Measurements from ENCODE around the gene CHD9. TPM values are rescaled to one million over a fixed set of nuclear protein-coding genes. Genes with fewer than 3 reads are reported as not detected.

The CHD9 gene
- total RNA-seq, 1 donor from 2014 or later = 86.0 TPM

- H3K4me3 ChIP-seq = no peak overlapping the region
- H3K9me3 ChIP-seq (ENCODE audit: low read depth) = no peaks in the 10 kb centered on the region
- Mint-ChIP-seq H3K9me3 (no peaks in the 10 kb centered on the region), H3K27ac (no peak overlapping the region), H3K4me3 (no peak overlapping the region), H3K27me3 (ENCODE audit: insufficient read depth, low read depth) (no peaks in the 10 kb centered on the region), H3K36me3 (no peaks in the 10 kb centered on the region), H3K4me1 (peaks cover 2% of the 10 kb centered on the region)
- no peak overlapping the region for H3K27ac ChIP-seq
- H3K4me1 ChIP-seq = no peaks in the 10 kb centered on the region
- no peak overlapping the region for H3K4me2 ChIP-seq
- no peaks in the 10 kb centered on the region for H3K36me3 ChIP-seq
- H3K27me3 ChIP-seq = no peaks in the 10 kb centered on the region
- no peak for DNase-seq (ENCODE audit: low spot score)
- no peak for TF ChIP-seq EZH2 (IDR thresholded peaks at IDR 0.05)
- TF ChIP-seq, protein P1, sequence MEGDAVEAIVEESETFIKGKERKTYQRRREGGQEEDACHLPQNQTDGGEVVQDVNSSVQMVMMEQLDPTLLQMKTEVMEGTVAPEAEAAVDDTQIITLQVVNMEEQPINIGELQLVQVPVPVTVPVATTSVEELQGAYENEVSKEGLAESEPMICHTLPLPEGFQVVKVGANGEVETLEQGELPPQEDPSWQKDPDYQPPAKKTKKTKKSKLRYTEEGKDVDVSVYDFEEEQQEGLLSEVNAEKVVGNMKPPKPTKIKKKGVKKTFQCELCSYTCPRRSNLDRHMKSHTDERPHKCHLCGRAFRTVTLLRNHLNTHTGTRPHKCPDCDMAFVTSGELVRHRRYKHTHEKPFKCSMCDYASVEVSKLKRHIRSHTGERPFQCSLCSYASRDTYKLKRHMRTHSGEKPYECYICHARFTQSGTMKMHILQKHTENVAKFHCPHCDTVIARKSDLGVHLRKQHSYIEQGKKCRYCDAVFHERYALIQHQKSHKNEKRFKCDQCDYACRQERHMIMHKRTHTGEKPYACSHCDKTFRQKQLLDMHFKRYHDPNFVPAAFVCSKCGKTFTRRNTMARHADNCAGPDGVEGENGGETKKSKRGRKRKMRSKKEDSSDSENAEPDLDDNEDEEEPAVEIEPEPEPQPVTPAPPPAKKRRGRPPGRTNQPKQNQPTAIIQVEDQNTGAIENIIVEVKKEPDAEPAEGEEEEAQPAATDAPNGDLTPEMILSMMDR (IDR thresholded peaks at IDR 0.05) = no peak
- no peak for TF ChIP-seq EZH2phosphoT487 (IDR thresholded peaks at IDR 0.05)
- no peaks in the 10 kb centered on the region for H4K20me1 ChIP-seq (ENCODE audit: low read depth)
- H3K79me2 ChIP-seq (ENCODE audit: low read depth) = no peaks in the 10 kb centered on the region
- no peak overlapping the region for H3K9ac ChIP-seq
- H3F3A ChIP-seq (ENCODE audit: low read depth) = no peaks in the 10 kb centered on the region
- H2AFZ ChIP-seq (replicated peaks) = no peak overlapping the region
Measured at GRCh38 chr16:53018834-53019416, 35.9 kb upstream of the CHD9 start.

- peak; percentile 84 for DNase-seq (ENCODE audit: low spot score)
- peak overlapping the region; percentile 61 for H2AFZ ChIP-seq (replicated peaks)
Measured at GRCh38 chr16:53022374-53022773, 32.4 kb upstream of the CHD9 start.

GRCh38 chr16:53024045-53024444 is 30.7 kb upstream of the CHD9 start:
- Histone ChIP-seq H3F3A (ENCODE audit: low read depth) (no peaks in the 10 kb centered on the region), H3K4me1 (no peaks in the 10 kb centered on the region), H3K9me3 (ENCODE audit: low read depth) (no peaks in the 10 kb centered on the region), H3K4me2 (no peak overlapping the region), H3K36me3 (no peaks in the 10 kb centered on the region), H3K27ac (no peak overlapping the region), H3K9ac (no peak overlapping the region), H3K79me2 (ENCODE audit: low read depth) (no peaks in the 10 kb centered on the region), H4K20me1 (ENCODE audit: low read depth) (no peaks in the 10 kb centered on the region), H3K4me3 (no peak overlapping the region), H2AFZ (replicated peaks) (no peak overlapping the region), H3K27me3 (no peaks in the 10 kb centered on the region)
- DNase-seq (ENCODE audit: low spot score) = no peak
- H3K9me3 Mint-ChIP-seq = no peaks in the 10 kb centered on the region
- no peaks in the 10 kb centered on the region for H3K27me3 Mint-ChIP-seq (ENCODE audit: insufficient read depth, low read depth)
- no peaks in the 10 kb centered on the region for H3K36me3 Mint-ChIP-seq
- H3K4me3 Mint-ChIP-seq = peak overlapping the region; percentile 4
- peak overlapping the region; percentile 9 for H3K27ac Mint-ChIP-seq
- TF ChIP-seq, protein P1 (IDR thresholded peaks at IDR 0.05) = no peak
- no peak for TF ChIP-seq EZH2 (IDR thresholded peaks at IDR 0.05)
- peaks cover 2% of the 10 kb centered on the region for H3K4me1 Mint-ChIP-seq

More at GRCh38 chr16:53022374-53022773, 32.4 kb upstream of the CHD9 start:
- H3K27ac Mint-ChIP-seq = no peak overlapping the region
- H3K9me3 Mint-ChIP-seq = no peaks in the 10 kb centered on the region
- Histone ChIP-seq H3K79me2 (ENCODE audit: low read depth) (no peaks in the 10 kb centered on the region), H3K27ac (no peak overlapping the region), H4K20me1 (ENCODE audit: low read depth) (no peaks in the 10 kb centered on the region), H3K9me3 (ENCODE audit: low read depth) (no peaks in the 10 kb centered on the region), H3K27me3 (no peaks in the 10 kb centered on the region), H3K9ac (no peak overlapping the region), H3K4me1 (no peaks in the 10 kb centered on the region), H3F3A (ENCODE audit: low read depth) (no peaks in the 10 kb centered on the region), H3K4me3 (no peak overlapping the region), H3K4me2 (no peak overlapping the region), H3K36me3 (no peaks in the 10 kb centered on the region)
- peaks cover 2% of the 10 kb centered on the region for H3K4me1 Mint-ChIP-seq
- no peak overlapping the region for H3K4me3 Mint-ChIP-seq
- no peak for TF ChIP-seq EZH2phosphoT487 (IDR thresholded peaks at IDR 0.05)
- TF ChIP-seq, protein P1 (IDR thresholded peaks at IDR 0.05) = peak; percentile 86
- no peak for TF ChIP-seq EZH2 (IDR thresholded peaks at IDR 0.05)
- H3K36me3 Mint-ChIP-seq = no peaks in the 10 kb centered on the region
- H3K27me3 Mint-ChIP-seq (ENCODE audit: insufficient read depth, low read depth) = no peaks in the 10 kb centered on the region
